Body of pancreas (tissue), 4 donors: Measurements from ENCODE around the gene SYNGR4.
"Not testable (repeated sequence)": the region's sequence is repeated elsewhere in the genome, so short reads cannot be mapped to it uniquely, and the experiment has no call there.

Experiments used
- CTCF ChIP-seq, 7 experiments: fragments of 450-650 bp in 4 of 7; fragments of 200-600 bp in 3 of 7; sonication (generic) in 3 of 7; IDR thresholded peaks; one replicate each; pipeline ENCODE4 v1.5.1; 2016 to 2019; ENCODE audit warnings: antibody characterized with exemption in 7 of 7
- POLR2A ChIP-seq, 3 donors: fragments of 450-650 bp; IDR thresholded peaks; one replicate each; pipeline ENCODE4 v1.6.1; 2016; ENCODE audit warnings: antibody characterized with exemption in 3 of 3, mild to moderate bottlenecking in 2 of 3

DNA sequence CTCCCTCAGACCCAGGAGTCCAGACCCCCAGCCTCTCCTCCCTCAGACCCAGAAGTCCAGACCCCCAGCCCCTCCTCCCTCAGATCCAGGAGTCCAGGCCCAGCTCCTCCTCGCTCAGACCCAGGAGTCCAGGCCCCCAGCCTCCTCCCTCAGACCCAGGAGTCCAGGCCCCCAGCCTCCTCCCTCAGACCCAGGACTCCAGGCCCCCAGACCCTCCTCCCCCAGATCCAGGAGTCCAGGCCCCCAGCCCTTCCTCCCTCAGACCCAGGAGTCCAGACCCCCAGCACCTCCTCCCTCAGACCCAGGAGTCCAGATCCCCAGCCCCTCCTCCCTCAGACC is 27.8 kb downstream of the SYNGR4 start:
- not testable (repeated sequence) for TF ChIP-seq POLR2A, CTCF (IDR thresholded peaks at IDR 0.05)
